Thyroid gland (tissue), 4 donors: ENCODE data around the gene DNASE2. TPM values are rescaled to one million over a fixed set of nuclear protein-coding genes. Genes with fewer than 3 reads are reported as not detected.

Experiments used
- DNase-seq, 2 donors: peaks; one replicate each; pipeline ENCODE4 v3.0.0-alpha.2; 2019
- H3K27ac ChIP-seq, 3 donors: fragments of 200-600 bp; sonication (generic); 1 replicate in 2 of 3; 2 replicates in 1 of 3; pipeline ENCODE4 v1.5.1; 2016 to 2019; ENCODE audit warnings: mild to moderate bottlenecking in 1 of 3, moderate library complexity in 1 of 3
- H3K27me3 ChIP-seq: fragments of 200-600 bp; sonication (generic); one replicate; pipeline ENCODE4 v1.5.1; 2019
- H3K36me3 ChIP-seq, 2 donors: fragments of 200-600 bp; sonication (generic); one replicate each; pipeline ENCODE4 v1.5.1; 2016 to 2019
- H3K4me1 ChIP-seq, 2 donors: fragments of 200-600 bp; sonication (generic); one replicate each; pipeline ENCODE4 v1.5.1; 2017 to 2019
- H3K4me3 ChIP-seq, 3 donors: fragments of 200-600 bp; sonication (generic); replicated peaks in 1 of 3; 1 replicate in 2 of 3; 2 replicates in 1 of 3; pipeline ENCODE4 v1.5.1; 2016; ENCODE audit warnings: mild to moderate bottlenecking in 1 of 3
- H3K9me3 ChIP-seq: fragments of 200-600 bp; sonication (generic); one replicate; pipeline ENCODE4 v1.5.1; 2017
- POLR2A ChIP-seq, 2 donors: fragments of 450-650 bp; IDR thresholded peaks; one replicate each; pipeline ENCODE4 v1.6.1; 2017; ENCODE audit warnings: antibody characterized with exemption in 2 of 2, mild to moderate bottlenecking in 2 of 2, moderate library complexity in 1 of 2
- WGBS, 2 donors: methylation state at CpG; one replicate each; pipeline ENCODE4 v1.1.5; 2017; 5-methylcytosine and 5-hydroxymethylcytosine counted together
- intact Hi-C: fragments of 100-400 bp; cut with DNase I; formaldehyde crosslinking; loops from one replicate; pipeline ENCODE4 v1.15.1; 2023
- microRNA-seq: library from miRNA; unstranded; fragments of <30 nt; microRNA quantifications from one replicate; pipeline ENCODE4, GENCODE V29; 2016
- small RNA-seq: library from RNA; depleted of rRNA; stranded (forward); fragments of <200 nt; gene quantifications from one replicate; pipeline ENCODE3, GENCODE V24; 2016
- total RNA-seq, 4 donors: library from RNA; depleted of rRNA; stranded (reverse); fragments of >200 nt; gene quantifications; one replicate each; pipeline ENCODE4 v1.2.3, GENCODE V29; 2016
- TF ChIP-seq, protein P1 (sequence below), 6 experiments: fragments of 200-600 bp in 3 of 6; fragments of 450-650 bp in 3 of 6; sonication (generic) in 3 of 6; IDR thresholded peaks; one replicate each; pipeline ENCODE4 v1.5.1; 2016 to 2019; ENCODE audit warnings: antibody characterized with exemption in 6 of 6, mild to moderate bottlenecking in 2 of 6, inconsistent platforms in 1 of 6, moderate library complexity in 1 of 6

Gene DNASE2
- total RNA-seq, 4 donors from 2014 or later, result 35.4 to 67.3 (median 59.1) TPM

DNA sequence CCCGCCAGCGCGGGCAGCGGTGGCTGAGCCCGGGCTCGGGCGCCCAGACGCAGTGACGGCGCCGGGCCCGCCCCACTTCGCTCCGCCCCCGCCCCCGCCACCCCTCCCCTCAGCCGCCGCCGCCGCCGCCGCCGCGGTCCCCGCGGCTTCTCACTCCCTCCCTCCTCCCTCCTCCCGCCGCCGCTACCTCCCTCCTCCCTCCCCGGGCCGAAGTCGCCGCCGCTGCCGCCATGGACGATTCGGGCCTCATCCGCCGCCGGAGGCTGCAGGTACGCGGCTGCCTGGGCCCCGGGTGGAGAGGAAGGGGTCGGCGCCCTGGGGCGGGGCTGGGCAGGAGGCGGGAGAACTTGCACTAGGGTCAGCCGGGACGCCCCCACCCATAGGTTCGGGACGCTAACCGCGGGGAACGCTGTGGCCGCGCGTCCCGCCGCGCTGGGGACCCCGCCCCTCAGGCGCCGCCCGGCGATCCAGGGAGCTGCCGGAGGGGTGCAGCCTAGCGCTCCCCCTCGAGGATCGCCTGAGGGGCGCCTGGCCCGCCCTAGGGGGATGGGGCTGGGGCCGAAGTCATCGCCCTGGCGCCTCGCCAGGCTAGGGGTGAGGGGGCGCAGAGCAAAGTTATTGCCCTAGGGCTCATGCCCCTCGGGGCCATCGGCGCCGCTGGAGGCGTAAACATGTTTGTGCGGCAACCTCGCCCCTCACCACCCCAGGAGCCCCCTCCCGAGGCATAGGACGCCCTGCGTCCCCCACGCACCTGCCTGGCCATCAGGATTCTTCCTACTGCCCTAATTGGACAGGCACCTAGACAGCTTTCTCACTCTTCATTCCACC lies 47.3 kb downstream of the DNASE2 start:
- Histone ChIP-seq H3K4me1 (peaks cover 7 to 26% of the 10 kb centered on the region in 2 donors), H3K27me3 (peaks cover 53% of the 10 kb centered on the region), H3K4me3 (peak overlapping the region in 1 of 3 donors; percentile 24), H3K36me3 (no peaks in the 10 kb centered on the region), H3K9me3 (no peaks in the 10 kb centered on the region), H3K27ac (no peak overlapping the region)
- intact Hi-C loops, result no loop called here
- peak; percentile 12 to 13 for DNase-seq
- TF ChIP-seq POLR2A (IDR thresholded peaks at IDR 0.05), result no peak
- WGBS, 2 donors, result 0% methylated on average over 4 to 5 of the region's 87 CpGs

- peaks cover 48% of the 10 kb centered on the region for H3K27me3 ChIP-seq
- no peaks in the 10 kb centered on the region for H3K9me3 ChIP-seq
- H3K4me3 ChIP-seq, result no peak overlapping the region
- intact Hi-C loops, result no loop called here
- H3K4me1 ChIP-seq, result peaks cover 4 to 20% of the 10 kb centered on the region in 2 donors
- H3K36me3 ChIP-seq, result no peaks in the 10 kb centered on the region
- 0% methylated on average over 3 to 4 of the region's 5 CpGs for WGBS, 2 donors
- no peak for DNase-seq
- TF ChIP-seq POLR2A (IDR thresholded peaks at IDR 0.05), result no peak
- TF ChIP-seq, protein P1, sequence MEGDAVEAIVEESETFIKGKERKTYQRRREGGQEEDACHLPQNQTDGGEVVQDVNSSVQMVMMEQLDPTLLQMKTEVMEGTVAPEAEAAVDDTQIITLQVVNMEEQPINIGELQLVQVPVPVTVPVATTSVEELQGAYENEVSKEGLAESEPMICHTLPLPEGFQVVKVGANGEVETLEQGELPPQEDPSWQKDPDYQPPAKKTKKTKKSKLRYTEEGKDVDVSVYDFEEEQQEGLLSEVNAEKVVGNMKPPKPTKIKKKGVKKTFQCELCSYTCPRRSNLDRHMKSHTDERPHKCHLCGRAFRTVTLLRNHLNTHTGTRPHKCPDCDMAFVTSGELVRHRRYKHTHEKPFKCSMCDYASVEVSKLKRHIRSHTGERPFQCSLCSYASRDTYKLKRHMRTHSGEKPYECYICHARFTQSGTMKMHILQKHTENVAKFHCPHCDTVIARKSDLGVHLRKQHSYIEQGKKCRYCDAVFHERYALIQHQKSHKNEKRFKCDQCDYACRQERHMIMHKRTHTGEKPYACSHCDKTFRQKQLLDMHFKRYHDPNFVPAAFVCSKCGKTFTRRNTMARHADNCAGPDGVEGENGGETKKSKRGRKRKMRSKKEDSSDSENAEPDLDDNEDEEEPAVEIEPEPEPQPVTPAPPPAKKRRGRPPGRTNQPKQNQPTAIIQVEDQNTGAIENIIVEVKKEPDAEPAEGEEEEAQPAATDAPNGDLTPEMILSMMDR (IDR thresholded peaks at IDR 0.05), result no peak
- no peak overlapping the region for H3K27ac ChIP-seq
Measured at GRCh38 chr19:12833418-12833737, 47.9 kb downstream of the DNASE2 start.

- Histone ChIP-seq H3K4me3 (no peak overlapping the region), H3K27me3 (peaks cover 25% of the 10 kb centered on the region), H3K27ac (no peak overlapping the region), H3K9me3 (no peaks in the 10 kb centered on the region), H3K36me3 (no peaks in the 10 kb centered on the region), H3K4me1 (peaks cover 0 to 10% of the 10 kb centered on the region in 2 donors)
- TF ChIP-seq POLR2A (IDR thresholded peaks at IDR 0.05), result no peak
- TF ChIP-seq, protein P1 (IDR thresholded peaks at IDR 0.05), result no peak
- DNase-seq, result peak in 1 of 2 donors; percentile 16
- 6 to 9% methylated on average over 18 to 23 of the region's 23 CpGs for WGBS, 2 donors
- intact Hi-C loops, result no loop called here
Measured at GRCh38 chr19:12828494-12828893, 52.8 kb downstream of the DNASE2 start.

DNA sequence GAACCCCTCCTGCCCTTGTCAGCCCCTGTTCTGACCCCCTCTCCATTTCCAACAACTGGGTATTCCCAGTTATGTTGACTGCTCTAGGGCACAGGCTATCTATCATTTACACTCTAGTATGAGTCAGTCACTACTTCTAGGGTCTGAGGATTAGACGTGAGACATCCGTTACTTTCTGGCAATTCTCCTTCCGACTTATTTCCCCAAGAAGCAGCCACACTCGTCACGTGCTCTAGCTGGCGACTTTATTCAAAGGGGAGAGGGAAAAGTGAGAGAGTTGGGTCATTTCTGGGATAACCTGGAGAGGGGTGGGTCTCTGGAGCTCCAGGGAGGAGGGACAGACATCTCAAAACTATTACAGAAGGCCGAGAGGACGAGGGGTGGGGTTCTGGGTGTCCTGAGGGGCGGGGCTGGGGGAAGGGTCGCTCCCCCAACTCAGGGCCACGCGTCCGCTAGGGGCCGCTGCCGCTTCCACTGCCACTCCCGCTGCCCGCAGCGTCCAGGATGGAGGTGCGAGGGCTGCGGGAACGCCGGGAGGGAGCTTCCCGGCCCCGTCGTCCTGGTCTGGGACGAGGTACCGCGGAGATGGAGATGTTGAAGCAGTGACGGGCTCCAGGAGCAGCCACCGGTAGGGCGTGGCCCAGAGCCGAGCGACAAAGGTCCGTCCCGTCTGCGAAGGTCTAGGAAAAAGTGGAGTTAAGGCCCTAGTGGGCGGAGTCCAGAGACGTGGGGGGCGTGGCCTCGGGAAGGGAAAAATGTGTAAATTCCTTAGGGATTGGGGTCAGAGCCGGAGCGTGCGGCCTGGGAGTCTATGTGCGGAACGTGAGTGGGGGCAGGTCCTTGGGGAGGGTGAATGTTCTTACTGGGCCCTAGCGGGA lies 55.8 kb downstream of the DNASE2 start:
- H3K27me3 ChIP-seq, result peaks cover 12% of the 10 kb centered on the region
- no peaks in the 10 kb centered on the region for H3K36me3 ChIP-seq
- TF ChIP-seq, protein P1 (IDR thresholded peaks at IDR 0.05), result peak in 1 of 6 experiments; percentile 36
- no peak for TF ChIP-seq POLR2A (IDR thresholded peaks at IDR 0.05)
- peak in 1 of 2 donors; percentile 11 for DNase-seq
- H3K27ac ChIP-seq, result no peak overlapping the region
- intact Hi-C loops, result no loop called here
- H3K9me3 ChIP-seq, result no peaks in the 10 kb centered on the region
- H3K4me3 ChIP-seq, result no peak overlapping the region
- no peaks in the 10 kb centered on the region for H3K4me1 ChIP-seq
- 8 to 13% methylated on average over 26 to 46 of the region's 46 CpGs for WGBS, 2 donors

Small RNA genes lying within 50 kb of the gene (microRNA-seq; reads per million reads assigned to microRNA genes)
- gene MIR5695 (not detected), gene MIR6794 (not detected)

Small RNA genes lying within 50 kb of the gene (small RNA-seq; reads per million reads assigned to genes)
- gene MIR5695 (not detected), gene MIR6794 (not detected)

Other genes with a start within 250 kb of the DNASE2 start
- 100 to 1,000 TPM in 1 of 4 donors, 10 to 100 TPM in 3; 38.0 to 106 (median 82.5) TPM for gene MAN2B1, start 214.7 kb downstream of the DNASE2 start, total RNA-seq
- gene WDR83, start 214.6 kb downstream of the DNASE2 start, total RNA-seq, result 10 to 100 TPM in 3 of 4 donors, 1 to 10 TPM in 1; 9.5 to 17.5 (median 14.3) TPM
- 100 to 1,000 TPM; 105 to 122 (median 115) TPM for gene DHPS, start 199.6 kb downstream of the DNASE2 start, total RNA-seq
- not detected for gene GNG14, start 193.5 kb downstream of the DNASE2 start, total RNA-seq
- gene FBXW9, start 184.8 kb downstream of the DNASE2 start, total RNA-seq, result 10 to 100 TPM in 2 of 4 donors, 1 to 10 TPM in 2; 5.9 to 13.7 (median 11.3) TPM
- 10 to 100 TPM; 50.8 to 59.8 (median 54.8) TPM for gene TNPO2, start 157.5 kb downstream of the DNASE2 start, total RNA-seq
- gene TRIR, start 146.8 kb downstream of the DNASE2 start, total RNA-seq, result 100 to 1,000 TPM; 261 to 416 (median 329) TPM
- 10 to 100 TPM; 70.7 to 88.8 (median 83.3) TPM for gene GET3, start 144.0 kb downstream of the DNASE2 start, total RNA-seq
- gene BEST2, start 129.7 kb downstream of the DNASE2 start, total RNA-seq, result not detected
- 100 to 1,000 TPM; 128 to 145 (median 136) TPM for gene HOOK2, start 105.9 kb downstream of the DNASE2 start, total RNA-seq
- 100 to 1,000 TPM; 111 to 393 (median 220) TPM for gene JUNB, start 90.0 kb downstream of the DNASE2 start, total RNA-seq
- gene PRDX2, start 79.6 kb downstream of the DNASE2 start, total RNA-seq, result 100 to 1,000 TPM; 166 to 496 (median 328) TPM
- gene THSD8, start 79.4 kb downstream of the DNASE2 start, total RNA-seq, result under 1 TPM in 1 of 4 donors, not detected in 3; 0.67 TPM
- 10 to 100 TPM in 1 of 4 donors, 1 to 10 TPM in 3; 1.5 to 11.8 (median 5.4) TPM for gene RNASEH2A, start 74.9 kb downstream of the DNASE2 start, total RNA-seq
- gene RTBDN, start 46.9 kb downstream of the DNASE2 start, total RNA-seq, result not detected
- gene MAST1, start 42.9 kb downstream of the DNASE2 start, total RNA-seq, result under 1 TPM in 1 of 4 donors, not detected in 3; 0.56 TPM
- not detected for gene KLF1, start 5.8 kb upstream of the DNASE2 start, total RNA-seq
- 10 to 100 TPM; 31.2 to 63.7 (median 46.7) TPM for gene GCDH, start 9.7 kb upstream of the DNASE2 start, total RNA-seq
- not detected for gene SYCE2, start 37.8 kb upstream of the DNASE2 start, total RNA-seq
- 10 to 100 TPM; 43.5 to 61.5 (median 53.4) TPM for gene FARSA, start 52.3 kb upstream of the DNASE2 start, total RNA-seq
- 1,000 to 10,000 TPM; 1,892 to 4,270 (median 2,942) TPM for gene CALR, start 57.2 kb upstream of the DNASE2 start, total RNA-seq
- 100 to 1,000 TPM in 2 of 4 donors, 10 to 100 TPM in 2; 72.0 to 128 (median 101) TPM for gene RAD23A, start 64.4 kb upstream of the DNASE2 start, total RNA-seq
- 10 to 100 TPM; 31.8 to 68.3 (median 55.2) TPM for gene GADD45GIP1, start 75.8 kb upstream of the DNASE2 start, total RNA-seq
- under 1 TPM in 2 of 4 donors, not detected in 2; 0.40 to 0.45 TPM for gene DAND5, start 88.1 kb upstream of the DNASE2 start, total RNA-seq
- gene NFIX, start 114.0 kb upstream of the DNASE2 start, total RNA-seq, result 10 to 100 TPM; 38.8 to 70.2 (median 62.4) TPM
- gene LYL1, start 221.4 kb upstream of the DNASE2 start, total RNA-seq, result 10 to 100 TPM in 1 of 4 donors, 1 to 10 TPM in 3; 4.2 to 10.9 (median 7.7) TPM
- 10 to 100 TPM; 23.9 to 31.3 (median 29.1) TPM for gene TRMT1, start 235.3 kb upstream of the DNASE2 start, total RNA-seq
- gene NACC1, start 236.8 kb upstream of the DNASE2 start, total RNA-seq, result 10 to 100 TPM; 16.9 to 67.7 (median 43.0) TPM